HCT116 (cell line): Measurements from ENCODE around the gene APP. TPM values are rescaled to one million over a fixed set of nuclear protein-coding genes. Genes with fewer than 3 reads are reported as not detected.

Experiments used
- ATAC-seq: fragments of 200-7000 bp; cut with Tn5 transposase; 2 replicates; pipeline ENCODE4 v1.9.1; 2020; ENCODE audit warnings: mild to moderate bottlenecking, moderate library complexity
- BruUV-seq: library from RNA; stranded (reverse); fragments of 400-500 nt; replicated peaks from 2 replicates; lab custom pipeline; 2021; lab: Mats Ljungman, UMichigan
- CTCF ChIA-PET: fragments of 300-600 bp; sonication (Branson Sonifier 250); formaldehyde crosslinking; loops from one replicate; lab custom pipeline; 2021; ENCODE audit warnings: antibody characterized with exemption; lab: Charles Lee
- POLR2A ChIA-PET: fragments of 300-600, 350-600 bp; sonication (Branson Sonifier 250); formaldehyde crosslinking; loops from one replicate; lab custom pipeline; 2021; ENCODE audit warnings: antibody characterized with exemption; lab: Charles Lee
- RAD21 ChIA-PET, 2 experiments: fragments of 300-600 bp; sonication (Branson Sonifier 250); formaldehyde crosslinking; loops; one replicate each; lab custom pipeline; 2023; ENCODE audit warnings: low total read pairs in 2 of 2; ENCODE audit not compliant: uncharacterized antibody in 2 of 2, unreplicated experiment in 2 of 2, low non-redundant PET in 1 of 2; lab: Charles Lee
- DNase-seq: peaks from one replicate; pipeline ENCODE4 v3.0.0-alpha.2; 2010; ENCODE audit warnings: low read depth, low spot score
- H2AFZ ChIP-seq: fragments of 200-600 bp; shearing (Covaris generic), sonication (generic); 2 replicates; pipeline ENCODE4 v1.6.1; 2017; ENCODE audit warnings: low read depth, mixed run types, mixed read lengths, antibody characterized with exemption, low read length; ENCODE audit not compliant: poor library complexity, severe bottlenecking
- H3K27ac ChIP-seq: 2 replicates; pipeline ENCODE4 v1.5.1; 2012; ENCODE audit warnings: low read depth, low read length
- H3K27me3 ChIP-seq: fragments of 200-600 bp; sonication (generic); 2 replicates; pipeline ENCODE4 v1.6.1; 2016; ENCODE audit warnings: mixed run types, low read length, mixed read lengths; ENCODE audit not compliant: insufficient read depth
- H3K36me3 ChIP-seq, 2 experiments: fragments of 200-500 bp in 1 of 2; fragments of 200-600 bp in 1 of 2; sonication (Bioruptor generic) in 1 of 2; sonication (generic) in 1 of 2; 2 replicates each; pipeline versions ENCODE4 v1.5.1 to v1.6.1; 2014 to 2016; ENCODE audit warnings: low read length in 2 of 2, inconsistent platforms in 1 of 2, mixed read lengths in 1 of 2, mixed run types in 1 of 2; ENCODE audit not compliant: insufficient read depth in 2 of 2, control insufficient read depth in 1 of 2
- H3K4me1 ChIP-seq, 2 experiments: fragments of 200-600 bp in 1 of 2; sonication (generic) in 1 of 2; 2 replicates each; pipeline versions ENCODE4 v1.5.1 to v1.6.1; 2012 to 2017; ENCODE audit warnings: low read length in 2 of 2, inconsistent platforms in 1 of 2, mild to moderate bottlenecking in 1 of 2, mixed read lengths in 1 of 2, mixed run types in 1 of 2, moderate library complexity in 1 of 2; ENCODE audit not compliant: insufficient read depth in 2 of 2, control insufficient read depth in 1 of 2
- H3K4me2 ChIP-seq: fragments of 200-600 bp; sonication (generic); 2 replicates; pipeline ENCODE4 v1.6.1; 2017; ENCODE audit warnings: mixed run types, low read length, mixed read lengths
- H3K4me3 ChIP-seq, 2 experiments: fragments of 200-600 bp in 1 of 2; sonication (generic) in 1 of 2; replicated peaks in 1 of 2; 2 replicates each; pipeline ENCODE4 v1.5.1; 2011 to 2016; ENCODE audit warnings: low read length in 2 of 2, control low read depth in 1 of 2, low read depth in 1 of 2, mild to moderate bottlenecking in 1 of 2, mixed read lengths in 1 of 2, mixed run types in 1 of 2
- H3K79me2 ChIP-seq: fragments of 200-600 bp; sonication (generic); 2 replicates; pipeline ENCODE4 v1.6.1; 2017; ENCODE audit warnings: mild to moderate bottlenecking, mixed run types, low read length, moderate library complexity, mixed read lengths; ENCODE audit not compliant: insufficient read depth
- H3K9ac ChIP-seq: fragments of 200-600 bp; sonication (generic); 2 replicates; pipeline ENCODE4 v1.6.1; 2016; ENCODE audit warnings: low read length, mixed read lengths
- H3K9me2 ChIP-seq: fragments of 200-600 bp; sonication (generic), shearing (Covaris generic); 2 replicates; pipeline ENCODE4 v1.6.1; 2017; ENCODE audit warnings: mixed run types, mild to moderate bottlenecking, moderate library complexity; ENCODE audit not compliant: insufficient read depth
- H3K9me3 ChIP-seq, 2 experiments: fragments of 200-500 bp in 1 of 2; fragments of 200-600 bp in 1 of 2; sonication (Bioruptor generic) in 1 of 2; sonication (generic) in 1 of 2; 2 replicates each; pipeline ENCODE4 v1.6.1; 2014 to 2017; ENCODE audit warnings: low read length in 2 of 2, mixed read lengths in 2 of 2, inconsistent platforms in 1 of 2, low read depth in 1 of 2, mild to moderate bottlenecking in 1 of 2, mixed run types in 1 of 2, moderate library complexity in 1 of 2; ENCODE audit not compliant: control insufficient read depth in 1 of 2, insufficient read depth in 1 of 2
- H4K20me1 ChIP-seq: fragments of 200-600 bp; sonication (generic), shearing (Covaris generic); 2 replicates; pipeline ENCODE4 v1.6.1; 2017; ENCODE audit warnings: mixed run types, mild to moderate bottlenecking, moderate library complexity; ENCODE audit not compliant: insufficient read depth
- ATF3 ChIP-seq: IDR thresholded peaks from 2 replicates; pipeline ENCODE4 v1.6.1; 2012
- CBX3 ChIP-seq: IDR thresholded peaks from 2 replicates; pipeline ENCODE4 v1.6.1; 2012; ENCODE audit warnings: low read depth
- CTCF ChIP-seq, 3 experiments: fragments of 200-600 bp in 1 of 3; sonication (generic) in 1 of 3; IDR thresholded peaks in 2 of 3; conservative IDR thresholded peaks in 1 of 3; 2 replicates each; pipeline ENCODE4 v1.5.1; 2012 to 2017; ENCODE audit warnings: low read depth in 2 of 3, low read length in 2 of 3, antibody characterized with exemption in 1 of 3, borderline replicate concordance in 1 of 3, control low read depth in 1 of 3, mild to moderate bottlenecking in 1 of 3, mixed read lengths in 1 of 3, mixed run types in 1 of 3, moderate library complexity in 1 of 3; ENCODE audit not compliant: insufficient read depth in 1 of 3
- EGR1 ChIP-seq: IDR thresholded peaks from 2 replicates; pipeline ENCODE4 v1.6.1; 2012; ENCODE audit warnings: low read depth
- ELF1 ChIP-seq: IDR thresholded peaks from 2 replicates; pipeline ENCODE4 v1.6.1; 2012; ENCODE audit warnings: low read depth, borderline replicate concordance
- EZH2 ChIP-seq: fragments of 200-600 bp; sonication (generic); IDR thresholded peaks from 2 replicates; pipeline ENCODE4 v1.6.1; 2017; ENCODE audit warnings: antibody characterized with exemption, mixed run types
- JUND ChIP-seq: IDR thresholded peaks from 2 replicates; pipeline ENCODE4 v1.6.1; 2012
- MAX ChIP-seq: IDR thresholded peaks from 2 replicates; pipeline ENCODE4 v1.6.1; 2012
- POLR2A ChIP-seq: IDR thresholded peaks from 2 replicates; pipeline ENCODE4 v1.7.0; 2011; ENCODE audit warnings: borderline replicate concordance; ENCODE audit not compliant: insufficient read depth, insufficient read length; ENCODE audit errors: extremely low read depth
- POLR2AphosphoS5 ChIP-seq: IDR thresholded peaks from 2 replicates; pipeline ENCODE4 v1.6.1; 2011; ENCODE audit warnings: mild to moderate bottlenecking, low read depth, low read length, moderate library complexity
- RAD21 ChIP-seq: IDR thresholded peaks from 2 replicates; pipeline ENCODE4 v1.6.1; 2012; ENCODE audit warnings: low read depth, mild to moderate bottlenecking
- SIN3A ChIP-seq: IDR thresholded peaks from 2 replicates; pipeline ENCODE4 v1.6.1; 2012; ENCODE audit warnings: low read depth
- SP1 ChIP-seq: IDR thresholded peaks from 2 replicates; pipeline ENCODE4 v1.6.1; 2012; ENCODE audit warnings: low read depth
- SRF ChIP-seq: IDR thresholded peaks from 2 replicates; pipeline ENCODE4 v1.6.1; 2012; ENCODE audit warnings: low read depth
- TCF7L2 ChIP-seq: IDR thresholded peaks from 2 replicates; pipeline ENCODE4 v1.7.0; 2011; ENCODE audit warnings: borderline replicate concordance, inconsistent platforms; ENCODE audit not compliant: insufficient read depth, insufficient read length; ENCODE audit errors: extremely low read depth
- YY1 ChIP-seq: IDR thresholded peaks from 2 replicates; pipeline ENCODE4 v1.6.1; 2011; ENCODE audit warnings: low read length, low read depth, moderate library complexity, mild to moderate bottlenecking; ENCODE audit not compliant: insufficient replicate concordance; ENCODE audit errors: extremely low read depth
- ZBTB33 ChIP-seq: IDR thresholded peaks from 2 replicates; pipeline ENCODE4 v1.6.1; 2011; ENCODE audit warnings: mild to moderate bottlenecking, low read length, moderate library complexity; ENCODE audit not compliant: insufficient replicate concordance; ENCODE audit errors: extremely low read depth
- intact Hi-C: fragments of 100-400 bp; cut with micrococcal nuclease; formaldehyde crosslinking; loops from 2 replicates; pipeline ENCODE4 v1.10.0; 2022
- total RNA-seq: library from RNA; stranded (reverse); gene quantifications from one replicate; pipeline ENCODE4 v1.2.1, GENCODE V29; 2021; ENCODE audit not compliant: unreplicated experiment

APP gene
- total RNA-seq, 1 experiment from 2014 or later: 267 TPM

- TF ChIP-seq ZBTB33 (no peak), ELF1 (no peak), POLR2A (no peak), SIN3A (no peak), CBX3 (no peak), TCF7L2 (no peak), YY1 (no peak), JUND (no peak), MAX (no peak), SP1 (no peak), EZH2 (no peak), EGR1 (no peak), ATF3 (no peak)
Observed at GRCh38 chr21:26140926-26141325, 29.6 kb downstream of the APP start (continued).

GRCh38 chr21:26140164-26140579, 30.4 kb downstream of the APP start:
- intact Hi-C loops: no loop called here
- Histone ChIP-seq H3K4me2 (peak overlapping the region; percentile 53), H3K79me2 (peaks cover 98% of the 10 kb centered on the region), H4K20me1 (no peaks in the 10 kb centered on the region), H3K9ac (no peak overlapping the region), H3K4me3 (peak overlapping the region in 1 of 2 experiments; percentile 9; a peak in 1 of 4 replicates), H2AFZ (no peak overlapping the region), H3K9me2 (no peaks in the 10 kb centered on the region), H3K9me3 (no peaks in the 10 kb centered on the region), H3K27ac (peak overlapping the region; percentile 33), H3K36me3 (no peaks in the 10 kb centered on the region), H3K4me1 (peaks cover 32 to 49% of the 10 kb centered on the region in 2 experiments), H3K27me3 (no peaks in the 10 kb centered on the region)
- CTCF ChIA-PET: no interaction called here
- ATAC-seq (peak; percentile 97), DNase-seq (peak; percentile 90)
- RAD21 ChIA-PET: no interaction called here
- POLR2A ChIA-PET: interaction anchor here (1.0 to 1.1 kb wide), 2 partner anchors 10 to 148 kb away, joined by 3 read pairs; no protein-coding TSS in a partner anchor
- no TSS peak for BruUV-seq
- TF ChIP-seq SIN3A (no peak), MAX (peak; percentile 41; the same call in 1 of the 2 replicates), JUND (peak; percentile 57), CTCF (IDR thresholded peaks at IDR 0.05 in 2 of 3, conservative IDR thresholded peaks at IDR 0.05 in 1 of 3; ENCODE audit: borderline replicate concordance in 1 of 3, insufficient read depth in 1 of 3, low read depth in 2 of 3, low read length in 2 of 3) (no peak), POLR2AphosphoS5 (0 out of 2 replicates have a peak, but pooled peaks have one; percentile 22), SRF (peak; percentile 29; the same call in 1 of the 2 replicates), ZBTB33 (no peak), EGR1 (no peak), RAD21 (no peak)
